Activated CD4-positive, alpha-beta T cell treated with anti-CD3 and anti-CD28 coated beads, Interleukin-2, Interleukin-4, amounts not matched to agents 100 ng/mL and 50 ng/mL, durations not matched to agents 16 hours and 8 hours (primary cell): ENCODE results near the gene STPG3.
"Not testable (repeated sequence)": the region's sequence is repeated elsewhere in the genome, so short reads cannot be mapped to it uniquely, and the experiment has no call there.

Experiments
- DNase-seq: peaks from one replicate; pipeline ENCODE4 v3.0.0-alpha.2; 2020; ENCODE audit warnings: low spot score

The STPG3 gene

GRCh38 chr9:137245450-137246421 lies 5.3 kb upstream of the STPG3 start:
- DNase-seq: no peak

GRCh38 chr9:137247135-137247915 lies 3.8 kb upstream of the STPG3 start:
- DNase-seq: no peak

GRCh38 chr9:137247916-137248175 lies 3.2 kb upstream of the STPG3 start:
- no peak for DNase-seq

- no peak for DNase-seq
Observed at GRCh38 chr9:137250329-137251193, 525 bp upstream of the STPG3 start.

DNA sequence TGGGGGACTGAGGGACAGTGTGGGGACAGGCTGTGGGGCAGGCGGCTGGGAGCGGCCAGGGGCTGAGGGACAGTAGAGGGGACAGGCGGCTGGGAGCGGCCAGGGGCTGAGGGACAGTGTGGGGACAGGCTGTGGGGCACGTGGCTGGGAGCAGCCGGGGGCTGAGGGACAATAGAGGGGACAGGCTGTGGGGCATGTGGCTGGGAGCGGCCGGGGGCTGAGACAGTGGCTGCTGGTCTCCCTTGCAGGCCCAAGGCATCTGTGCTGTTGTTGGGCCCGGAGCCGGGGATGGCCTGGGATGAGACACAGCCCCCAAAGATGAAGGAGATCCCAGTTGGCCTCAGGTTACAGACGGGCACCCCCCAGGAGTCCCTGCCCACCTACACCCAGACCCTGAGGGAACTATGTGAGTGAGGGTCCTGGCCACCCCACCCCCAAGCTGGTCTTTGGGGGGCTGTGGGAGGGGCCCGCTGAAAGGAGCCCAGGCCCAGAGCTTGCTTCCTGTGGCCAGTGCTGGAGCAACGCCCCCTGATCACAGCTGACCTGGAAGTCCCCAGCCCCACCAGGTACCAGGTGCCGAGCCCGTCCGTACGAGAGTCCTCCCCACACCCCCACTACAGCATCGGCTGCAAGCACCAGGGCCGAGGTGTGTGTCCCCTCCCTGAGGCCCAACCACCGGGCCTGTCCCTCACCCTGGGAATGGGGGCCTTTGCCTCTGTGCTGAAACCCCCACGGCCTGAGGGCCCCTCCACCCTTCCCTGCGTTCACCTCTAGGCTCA lies 593 bp downstream of the STPG3 start:
- no peak for DNase-seq

DNA sequence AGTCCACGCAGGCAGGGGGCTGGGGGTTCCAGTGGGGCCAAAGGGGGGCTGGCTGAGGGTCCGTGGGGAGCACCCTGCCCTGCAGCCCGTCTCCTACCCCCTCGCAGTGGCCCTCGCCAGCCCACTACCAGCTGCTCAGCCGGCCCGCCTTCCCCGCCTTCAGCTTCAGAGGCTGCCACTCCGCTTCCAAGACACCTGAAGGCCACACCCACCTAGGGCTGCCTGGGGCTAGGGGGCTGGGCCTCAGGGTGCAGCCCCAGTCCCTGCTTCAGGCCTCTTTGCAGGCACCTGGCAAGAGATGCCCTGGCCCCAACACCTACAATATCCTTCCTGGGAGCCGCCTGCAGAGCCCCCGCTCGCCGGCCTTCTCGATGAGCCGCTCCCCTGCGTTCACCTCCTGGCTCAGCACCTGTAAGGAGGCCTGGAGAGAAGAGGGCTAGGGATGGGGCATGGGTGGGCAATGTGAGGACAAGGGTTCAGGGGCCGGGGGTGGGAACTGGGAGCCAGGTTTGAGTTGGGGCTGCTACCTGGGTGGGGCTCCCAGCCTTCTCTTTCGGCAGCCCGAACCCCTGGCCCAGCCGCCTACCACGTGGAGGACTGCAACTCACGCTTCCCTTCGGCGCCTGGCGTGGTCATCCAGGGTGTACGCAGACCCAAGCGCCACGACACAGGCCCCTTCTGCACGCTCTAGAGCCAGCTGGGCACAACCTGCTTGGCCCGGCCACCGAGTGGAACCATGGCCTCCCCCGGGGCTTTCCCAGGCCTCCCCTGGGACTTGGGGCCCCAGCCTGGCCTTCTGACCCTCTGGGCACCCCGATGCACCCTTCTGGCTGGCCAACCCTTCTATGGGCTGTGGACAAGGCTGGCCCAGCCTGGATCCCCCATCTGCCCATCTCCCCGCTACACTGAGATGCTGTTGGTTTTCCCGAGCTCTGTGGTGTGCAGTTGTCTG lies 1.7 kb downstream of the STPG3 start:
- no peak for DNase-seq

GRCh38 chr9:137253717-137254623 lies 2.9 kb downstream of the STPG3 start:
- DNase-seq: no peak

- DNase-seq: peak; percentile 95
Observed at GRCh38 chr9:137254624-137255447, 3.8 kb downstream of the STPG3 start, which contains the start of gene NELFB. Gene NELFB, plus strand, starts transcription at chr9:137255327.

DNA sequence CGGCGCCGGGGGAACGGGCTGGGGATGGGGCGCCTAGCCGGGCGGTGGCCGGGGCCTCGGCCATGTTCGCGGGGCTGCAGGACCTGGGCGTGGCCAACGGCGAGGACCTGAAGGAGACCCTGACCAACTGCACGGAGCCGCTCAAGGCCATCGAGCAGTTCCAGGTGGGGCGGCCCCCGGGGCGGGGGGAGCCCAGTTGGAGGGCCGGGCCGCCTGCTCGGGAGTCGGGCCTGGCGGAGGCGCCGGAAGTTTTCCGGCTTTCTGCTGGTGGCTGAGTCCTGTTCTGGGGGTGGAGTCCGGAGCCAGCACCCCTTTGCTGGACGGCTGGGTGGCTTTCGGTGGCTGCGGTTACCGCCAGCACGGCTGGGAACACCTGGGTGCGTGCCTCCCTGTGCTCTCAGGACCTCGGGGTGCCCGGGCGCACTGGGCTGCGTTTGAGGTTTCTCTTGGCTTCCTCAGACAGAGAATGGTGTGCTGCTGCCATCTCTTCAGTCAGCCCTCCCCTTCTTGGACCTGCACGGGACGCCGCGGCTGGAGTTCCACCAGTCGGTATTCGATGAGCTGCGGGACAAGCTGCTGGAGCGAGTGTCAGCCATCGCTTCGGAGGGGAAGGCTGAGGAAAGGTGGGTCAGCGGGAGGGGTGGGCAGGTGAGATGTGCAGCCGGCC lies 4.5 kb downstream of the STPG3 start:
- peak; percentile 37 for DNase-seq

DNA sequence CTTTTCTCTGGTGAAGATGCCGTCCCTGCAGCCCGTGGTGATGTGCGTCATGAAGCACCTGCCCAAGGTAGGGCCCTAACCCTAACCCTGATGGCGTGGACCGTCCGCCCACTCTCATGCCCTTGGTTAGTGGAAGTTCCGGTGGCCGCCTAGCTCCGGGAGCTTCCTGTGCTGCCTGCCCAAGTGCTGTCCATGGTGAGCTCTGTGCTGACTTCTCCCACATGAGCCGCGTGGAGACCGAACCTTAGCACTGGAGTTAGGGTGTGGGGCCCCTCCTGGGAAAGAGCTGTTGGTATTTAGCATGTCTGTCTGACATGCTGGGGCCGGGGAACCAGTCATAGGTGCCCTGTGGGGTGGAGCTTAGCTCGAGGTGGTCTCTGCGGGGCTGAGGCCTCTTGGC lies 5.3 kb downstream of the STPG3 start:
- no peak for DNase-seq

- no peak for DNase-seq
Observed at GRCh38 chr9:137256856-137257255, 5.8 kb downstream of the STPG3 start.

- not testable (repeated sequence) for DNase-seq
Observed at GRCh38 chr9:137262173-137262908, 11.3 kb downstream of the STPG3 start.

DNA sequence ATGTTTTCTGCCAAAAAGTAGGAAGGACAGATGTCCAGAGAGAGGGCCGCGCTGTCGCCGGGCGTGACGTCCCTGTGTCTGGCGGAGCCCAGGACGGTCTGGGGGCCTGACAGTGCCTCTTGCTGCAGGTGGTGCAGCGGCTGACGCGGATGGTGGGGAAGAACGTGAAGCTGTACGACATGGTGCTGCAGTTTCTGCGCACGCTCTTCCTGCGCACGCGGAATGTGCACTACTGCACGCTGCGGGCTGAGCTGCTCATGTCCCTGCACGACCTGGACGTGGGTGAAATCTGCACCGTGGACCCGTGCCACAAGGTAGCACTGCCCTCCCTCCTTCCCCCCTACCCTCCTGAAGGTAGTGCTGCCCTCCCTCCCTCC lies 11.8 kb downstream of the STPG3 start:
- DNase-seq: no peak

DNA sequence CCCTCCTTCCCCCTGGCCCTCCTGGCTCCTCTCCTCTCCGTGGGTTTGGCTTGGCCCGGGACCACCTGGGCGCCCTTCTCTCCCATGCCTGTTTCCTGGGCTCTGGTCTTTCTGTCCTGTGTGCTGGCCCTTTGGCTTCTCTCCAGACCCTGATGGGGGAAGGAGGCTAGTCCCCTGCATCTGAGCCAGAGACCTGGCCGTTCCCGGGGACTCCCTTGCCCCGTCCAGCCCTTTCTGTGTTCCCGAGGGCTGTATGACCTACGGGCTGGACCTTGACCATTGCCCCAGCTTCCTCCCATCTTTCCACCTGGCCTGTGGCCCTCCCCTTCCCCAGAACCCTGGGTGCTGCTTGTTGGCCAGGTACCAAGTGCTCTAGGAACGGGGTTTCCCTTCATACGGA lies 12.4 kb downstream of the STPG3 start:
- DNase-seq: no peak

DNA sequence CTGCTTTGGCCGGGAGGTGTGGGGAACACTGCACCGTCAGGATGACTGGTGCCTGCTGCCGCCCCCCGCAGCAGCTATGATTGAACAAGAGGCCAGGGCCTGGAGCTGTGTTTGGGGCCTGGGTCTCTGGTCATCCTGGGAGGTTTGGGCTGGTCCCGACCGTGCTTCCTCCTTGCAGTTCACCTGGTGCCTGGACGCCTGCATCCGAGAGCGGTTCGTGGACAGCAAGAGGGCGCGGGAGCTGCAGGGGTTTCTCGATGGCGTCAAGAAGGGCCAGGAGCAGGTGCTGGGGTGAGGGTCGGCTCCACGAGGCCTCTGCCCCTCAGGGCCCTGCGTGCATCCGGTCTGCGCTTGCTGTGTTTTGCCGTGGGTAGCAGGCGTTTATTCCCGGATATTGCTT lies 13.0 kb downstream of the STPG3 start:
- DNase-seq: no peak

GRCh38 chr9:137265496-137266161 lies 14.5 kb downstream of the STPG3 start:
- no peak for DNase-seq

DNA sequence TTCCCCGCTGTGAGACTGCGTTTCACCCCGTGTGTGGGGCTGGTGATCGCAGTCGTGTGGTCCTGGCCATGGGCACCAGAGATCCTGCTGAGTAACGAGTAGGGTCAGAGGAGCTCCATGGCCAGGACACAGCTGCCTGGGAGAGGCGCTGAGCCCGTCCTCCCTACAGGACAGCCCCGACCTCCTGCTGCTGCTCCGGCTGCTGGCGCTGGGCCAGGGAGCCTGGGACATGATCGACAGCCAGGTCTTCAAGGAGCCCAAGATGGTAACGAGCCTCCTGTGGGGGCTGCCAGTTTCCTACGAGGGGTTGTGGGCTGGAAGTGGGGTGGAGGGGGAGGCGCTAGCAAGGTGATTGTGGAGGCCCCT lies 15.1 kb downstream of the STPG3 start:
- no peak for DNase-seq
